ENCODE results near the gene NDFIP1.

- TF ChIP-seq TARDBP (IDR thresholded peaks at IDR 0.05; ENCODE audit: borderline replicate concordance) (no peak), EP300 (IDR thresholded peaks at IDR 0.05; ENCODE audit: borderline replicate concordance in 1 of 2, control insufficient read depth in 1 of 2, low read depth in 2 of 2, low read length in 2 of 2) (no peak), ELK1 (IDR thresholded peaks at IDR 0.05; ENCODE audit: low read depth, low read length) (no peak), SKIL (IDR thresholded peaks at IDR 0.05; ENCODE audit: low read depth, poor library complexity, severe bottlenecking) (no peak), POLR2A (IDR thresholded peaks at IDR 0.05; ENCODE audit: low read depth, low read length) (no peak), PAX5 (IDR thresholded peaks at IDR 0.05; ENCODE audit: borderline replicate concordance, low read depth, low read length) (no peak), CBX3 (IDR thresholded peaks at IDR 0.05; ENCODE audit: borderline replicate concordance, low read depth) (no peak), CTCF (IDR thresholded peaks at IDR 0.05 in 2 of 3, conservative IDR thresholded peaks at IDR 0.05 in 1 of 3; ENCODE audit: control insufficient read depth in 2 of 3, extremely low read depth in 1 of 3, insufficient read depth in 1 of 3, low read depth in 3 of 3, low read length in 3 of 3) (no peak), CHD1 (IDR thresholded peaks at IDR 0.05; ENCODE audit: low read depth, low read length) (no peak), MXI1 (IDR thresholded peaks at IDR 0.05; ENCODE audit: low read depth, low read length) (no peak), JUND (IDR thresholded peaks at IDR 0.05; ENCODE audit: low read depth, low read length) (no peak)
- TF ChIP-seq, protein P1, sequence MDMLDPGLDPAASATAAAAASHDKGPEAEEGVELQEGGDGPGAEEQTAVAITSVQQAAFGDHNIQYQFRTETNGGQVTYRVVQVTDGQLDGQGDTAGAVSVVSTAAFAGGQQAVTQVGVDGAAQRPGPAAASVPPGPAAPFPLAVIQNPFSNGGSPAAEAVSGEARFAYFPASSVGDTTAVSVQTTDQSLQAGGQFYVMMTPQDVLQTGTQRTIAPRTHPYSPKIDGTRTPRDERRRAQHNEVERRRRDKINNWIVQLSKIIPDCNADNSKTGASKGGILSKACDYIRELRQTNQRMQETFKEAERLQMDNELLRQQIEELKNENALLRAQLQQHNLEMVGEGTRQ (IDR thresholded peaks at IDR 0.05; ENCODE audit: borderline replicate concordance, low read depth, low read length), result no peak
- TF ChIP-seq, protein P2, sequence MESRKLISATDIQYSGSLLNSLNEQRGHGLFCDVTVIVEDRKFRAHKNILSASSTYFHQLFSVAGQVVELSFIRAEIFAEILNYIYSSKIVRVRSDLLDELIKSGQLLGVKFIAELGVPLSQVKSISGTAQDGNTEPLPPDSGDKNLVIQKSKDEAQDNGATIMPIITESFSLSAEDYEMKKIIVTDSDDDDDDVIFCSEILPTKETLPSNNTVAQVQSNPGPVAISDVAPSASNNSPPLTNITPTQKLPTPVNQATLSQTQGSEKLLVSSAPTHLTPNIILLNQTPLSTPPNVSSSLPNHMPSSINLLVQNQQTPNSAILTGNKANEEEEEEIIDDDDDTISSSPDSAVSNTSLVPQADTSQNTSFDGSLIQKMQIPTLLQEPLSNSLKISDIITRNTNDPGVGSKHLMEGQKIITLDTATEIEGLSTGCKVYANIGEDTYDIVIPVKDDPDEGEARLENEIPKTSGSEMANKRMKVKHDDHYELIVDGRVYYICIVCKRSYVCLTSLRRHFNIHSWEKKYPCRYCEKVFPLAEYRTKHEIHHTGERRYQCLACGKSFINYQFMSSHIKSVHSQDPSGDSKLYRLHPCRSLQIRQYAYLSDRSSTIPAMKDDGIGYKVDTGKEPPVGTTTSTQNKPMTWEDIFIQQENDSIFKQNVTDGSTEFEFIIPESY (IDR thresholded peaks at IDR 0.05), result no peak
Measured at GRCh38 chr5:142091922-142092321, 16.7 kb upstream of the NDFIP1 start.

Measured in GM12878 (cell line).